ENCODE results near the gene PARD3.

Gene PARD3

DNA sequence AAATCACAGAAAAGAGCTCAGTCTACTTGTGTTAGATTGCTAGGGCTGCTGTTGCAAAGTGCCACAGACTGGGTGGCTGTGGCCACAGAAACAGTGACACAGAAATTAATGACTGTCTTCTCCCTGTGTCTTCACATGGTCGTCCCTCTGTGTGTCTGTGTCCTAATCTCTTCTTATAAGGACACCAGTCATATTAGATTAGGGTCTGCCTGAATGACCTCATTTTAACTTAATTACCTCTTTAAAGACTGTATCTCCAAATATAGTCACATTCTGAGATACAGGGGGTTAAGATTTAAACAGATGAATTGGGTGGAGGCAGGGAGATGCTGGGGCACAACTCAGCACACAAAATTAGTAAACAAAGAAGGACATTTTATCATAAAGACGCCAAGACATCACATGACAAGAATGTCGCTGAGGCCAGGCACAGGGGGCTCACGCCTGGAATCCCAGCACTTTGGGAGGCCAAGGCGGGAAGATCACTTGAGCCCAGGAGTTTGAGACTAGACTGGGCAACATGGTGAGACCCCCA, 23.3 kb upstream of the PARD3 start:
- Histone ChIP-seq H3K27me3 (ENCODE audit: control insufficient read depth, low read length) (no peaks in the 10 kb centered on the region), H3K9me3 (ENCODE audit: control insufficient read depth, insufficient read depth, low read length) (no peaks in the 10 kb centered on the region), H3K27ac (ENCODE audit: low read depth, low read length) (no peak overlapping the region), H3F3A (ENCODE audit: control insufficient read depth, insufficient read depth) (no peaks in the 10 kb centered on the region), H3K4me3 (ENCODE audit: low read length) (no peak overlapping the region), H3K79me2 (ENCODE audit: control insufficient read depth, low read length) (no peaks in the 10 kb centered on the region), H3K4me2 (ENCODE audit: low read length) (no peak overlapping the region), H3K36me3 (ENCODE audit: control insufficient read depth, low read length) (no peaks in the 10 kb centered on the region), H3K4me1 (ENCODE audit: control insufficient read depth, low read length) (no peaks in the 10 kb centered on the region), H3K9me2 (replicated peaks; ENCODE audit: control insufficient read depth, low read length) (no peaks in the 10 kb centered on the region), H4K20me1 (ENCODE audit: control insufficient read depth, insufficient read depth, low read depth, low read length) (no peaks in the 10 kb centered on the region)
- TF ChIP-seq EZH2phosphoT487 (IDR thresholded peaks at IDR 0.05; ENCODE audit: borderline replicate concordance, low read length), result no peak
- TF ChIP-seq, protein P1, sequence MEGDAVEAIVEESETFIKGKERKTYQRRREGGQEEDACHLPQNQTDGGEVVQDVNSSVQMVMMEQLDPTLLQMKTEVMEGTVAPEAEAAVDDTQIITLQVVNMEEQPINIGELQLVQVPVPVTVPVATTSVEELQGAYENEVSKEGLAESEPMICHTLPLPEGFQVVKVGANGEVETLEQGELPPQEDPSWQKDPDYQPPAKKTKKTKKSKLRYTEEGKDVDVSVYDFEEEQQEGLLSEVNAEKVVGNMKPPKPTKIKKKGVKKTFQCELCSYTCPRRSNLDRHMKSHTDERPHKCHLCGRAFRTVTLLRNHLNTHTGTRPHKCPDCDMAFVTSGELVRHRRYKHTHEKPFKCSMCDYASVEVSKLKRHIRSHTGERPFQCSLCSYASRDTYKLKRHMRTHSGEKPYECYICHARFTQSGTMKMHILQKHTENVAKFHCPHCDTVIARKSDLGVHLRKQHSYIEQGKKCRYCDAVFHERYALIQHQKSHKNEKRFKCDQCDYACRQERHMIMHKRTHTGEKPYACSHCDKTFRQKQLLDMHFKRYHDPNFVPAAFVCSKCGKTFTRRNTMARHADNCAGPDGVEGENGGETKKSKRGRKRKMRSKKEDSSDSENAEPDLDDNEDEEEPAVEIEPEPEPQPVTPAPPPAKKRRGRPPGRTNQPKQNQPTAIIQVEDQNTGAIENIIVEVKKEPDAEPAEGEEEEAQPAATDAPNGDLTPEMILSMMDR (IDR thresholded peaks at IDR 0.05; ENCODE audit: low read depth, low read length, poor library complexity, severe bottlenecking), result no peak

DNA sequence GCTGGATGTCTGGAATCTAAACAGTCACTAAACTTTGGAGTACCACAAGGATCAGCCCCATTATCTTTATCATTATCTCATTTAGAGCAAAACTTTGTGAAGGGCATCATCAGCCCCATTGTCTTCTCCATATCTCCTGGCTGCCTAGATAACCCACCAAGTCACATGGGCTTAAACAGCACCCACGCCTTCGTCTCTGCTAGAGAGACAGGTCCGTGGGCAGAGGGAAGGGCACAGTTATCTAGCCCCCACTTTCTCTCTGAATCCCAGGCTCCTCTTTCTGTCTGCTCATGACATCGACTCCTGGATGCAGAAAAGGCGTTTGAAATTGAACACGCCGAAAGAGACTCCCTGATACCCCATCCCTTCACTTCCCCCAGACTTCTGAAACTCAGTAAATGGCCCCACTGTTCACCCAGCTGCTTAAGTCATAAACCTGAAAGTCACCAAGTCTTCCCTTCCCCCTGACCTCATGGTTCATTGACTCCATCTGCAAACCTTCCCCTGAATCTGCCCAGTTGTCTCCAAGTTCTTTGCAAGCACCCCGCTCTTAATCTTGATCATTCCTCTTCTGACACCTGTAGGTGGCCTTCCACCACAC, 20.9 kb upstream of the PARD3 start:
- Histone ChIP-seq H3K9me2 (replicated peaks; ENCODE audit: control insufficient read depth, low read length) (no peaks in the 10 kb centered on the region), H3K79me2 (ENCODE audit: control insufficient read depth, low read length) (no peaks in the 10 kb centered on the region), H4K20me1 (ENCODE audit: control insufficient read depth, insufficient read depth, low read depth, low read length) (no peaks in the 10 kb centered on the region), H3K36me3 (ENCODE audit: control insufficient read depth, low read length) (no peaks in the 10 kb centered on the region), H3F3A (ENCODE audit: control insufficient read depth, insufficient read depth) (no peaks in the 10 kb centered on the region), H3K9me3 (ENCODE audit: control insufficient read depth, insufficient read depth, low read length) (no peaks in the 10 kb centered on the region), H3K27me3 (ENCODE audit: control insufficient read depth, low read length) (no peaks in the 10 kb centered on the region), H3K27ac (ENCODE audit: low read depth, low read length) (no peak overlapping the region), H3K4me1 (ENCODE audit: control insufficient read depth, low read length) (no peaks in the 10 kb centered on the region), H3K4me3 (ENCODE audit: low read length) (no peak overlapping the region), H3K4me2 (ENCODE audit: low read length) (no peak overlapping the region)
- TF ChIP-seq EZH2phosphoT487 (IDR thresholded peaks at IDR 0.05; ENCODE audit: borderline replicate concordance, low read length), result no peak
- TF ChIP-seq, protein P1 (IDR thresholded peaks at IDR 0.05; ENCODE audit: low read depth, low read length, poor library complexity, severe bottlenecking), result no peak

DNA sequence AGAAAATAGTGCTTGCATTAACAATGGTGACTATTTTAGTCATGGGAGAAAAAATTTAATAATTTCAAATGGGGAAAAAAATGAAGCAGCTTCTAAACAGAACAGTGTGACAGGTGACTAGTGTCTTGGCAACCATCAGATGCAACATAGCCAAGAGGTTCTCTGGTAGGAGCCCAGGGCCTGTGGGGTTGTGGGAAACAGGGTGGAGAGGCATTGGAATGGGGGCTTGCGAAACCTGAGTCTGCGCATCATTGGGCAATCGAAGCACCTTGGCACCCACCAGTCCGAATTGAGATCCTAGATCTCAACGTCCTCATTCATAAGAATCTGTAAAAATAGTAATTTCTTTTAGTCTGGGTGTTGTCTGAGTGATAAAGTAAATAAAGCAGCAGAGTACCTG, 19.2 kb upstream of the PARD3 start:
- no peaks in the 10 kb centered on the region for H3K9me2 ChIP-seq (replicated peaks; ENCODE audit: control insufficient read depth, low read length)
- no peaks in the 10 kb centered on the region for H3K79me2 ChIP-seq (ENCODE audit: control insufficient read depth, low read length)
- no peaks in the 10 kb centered on the region for H3K36me3 ChIP-seq (ENCODE audit: control insufficient read depth, low read length)
- H3K9me3 ChIP-seq (ENCODE audit: control insufficient read depth, insufficient read depth, low read length), result no peaks in the 10 kb centered on the region
- H3F3A ChIP-seq (ENCODE audit: control insufficient read depth, insufficient read depth), result no peaks in the 10 kb centered on the region
- H3K4me2 ChIP-seq (ENCODE audit: low read length), result no peak overlapping the region
- TF ChIP-seq EZH2phosphoT487 (IDR thresholded peaks at IDR 0.05; ENCODE audit: borderline replicate concordance, low read length), result no peak
- TF ChIP-seq, protein P1 (IDR thresholded peaks at IDR 0.05; ENCODE audit: low read depth, low read length, poor library complexity, severe bottlenecking), result no peak
- H3K27ac ChIP-seq (ENCODE audit: low read depth, low read length), result no peak overlapping the region
- H3K4me3 ChIP-seq (ENCODE audit: low read length), result no peak overlapping the region
- no peaks in the 10 kb centered on the region for H3K27me3 ChIP-seq (ENCODE audit: control insufficient read depth, low read length)
- no peaks in the 10 kb centered on the region for H4K20me1 ChIP-seq (ENCODE audit: control insufficient read depth, insufficient read depth, low read depth, low read length)
- H3K4me1 ChIP-seq (ENCODE audit: control insufficient read depth, low read length), result no peaks in the 10 kb centered on the region
